Activated naive CD4-positive, alpha-beta T cell treated with anti-CD3 and anti-CD28 coated beads for 36 hours (primary cell): ENCODE data around the gene ARPC4. TPM values are rescaled to one million over a fixed set of nuclear protein-coding genes. Genes with fewer than 3 reads are reported as not detected.
"Not testable (repeated sequence)": the region's sequence is repeated elsewhere in the genome, so short reads cannot be mapped to it uniquely, and the experiment has no call there.

ENCODE experiments used
- CTCF ChIA-PET: fragments of 350-600 bp; sonication (Branson Sonifier 250); formaldehyde crosslinking; loops from one replicate; lab custom pipeline; 2021; ENCODE audit warnings: antibody characterized with exemption; lab: Charles Lee
- DNase-seq: peaks from one replicate; pipeline ENCODE4 v3.0.0-alpha.2; 2020
- H3K27ac Mint-ChIP-seq: one replicate; pipeline ENCODE4 v1.8.0; 2021; ENCODE audit warnings: mild to moderate bottlenecking, mixed read lengths
- H3K27me3 Mint-ChIP-seq: one replicate; pipeline ENCODE4 v1.8.0; 2021; ENCODE audit warnings: low read depth, mixed read lengths
- H3K36me3 Mint-ChIP-seq: one replicate; pipeline ENCODE4 v1.8.0; 2021; ENCODE audit warnings: low read depth, mixed read lengths
- H3K4me1 Mint-ChIP-seq: one replicate; pipeline ENCODE4 v1.8.0; 2021; ENCODE audit warnings: low read depth, mixed read lengths
- H3K4me3 Mint-ChIP-seq: one replicate; pipeline ENCODE4 v1.8.0; 2021; ENCODE audit warnings: mild to moderate bottlenecking, moderate library complexity, mixed read lengths
- H3K9me3 Mint-ChIP-seq: one replicate; pipeline ENCODE4 v1.8.0; 2021; ENCODE audit warnings: mixed read lengths
- intact Hi-C: fragments of 100-400 bp; cut with micrococcal nuclease; formaldehyde crosslinking; loops from one replicate; pipeline ENCODE4 v1.15.1; 2023
- total RNA-seq, 2 experiments: library from RNA; stranded (reverse); gene quantifications; one replicate each; pipeline ENCODE4 v1.2.3, GENCODE V29; 2021

Gene ARPC4
- total RNA-seq, 2 experiments from 2014 or later, result 141 to 144 TPM

DNA sequence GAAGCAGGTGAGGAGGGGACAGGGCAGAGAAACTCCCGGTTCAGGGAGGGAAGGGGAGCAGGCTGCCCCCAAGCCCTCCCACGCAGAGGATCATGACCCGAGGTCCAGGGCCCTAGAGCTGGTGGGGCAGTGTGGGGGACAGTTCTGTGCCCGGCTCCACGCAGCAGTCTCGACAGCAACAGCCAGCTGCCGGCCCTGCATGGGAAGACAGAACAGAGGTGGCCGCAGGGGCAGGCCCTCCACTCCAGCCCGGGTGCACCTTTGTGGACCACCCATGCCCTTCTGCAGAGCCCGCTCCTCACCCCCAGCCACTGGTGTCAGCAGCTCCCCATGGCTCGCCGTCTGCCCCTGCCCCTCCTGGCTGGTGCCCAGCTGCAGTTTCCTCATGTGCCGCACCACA lies 35.5 kb upstream of the ARPC4 start:
- CTCF ChIA-PET, result no interaction called here
- Mint-ChIP-seq H3K9me3 (no peaks in the 10 kb centered on the region), H3K27me3 (no peaks in the 10 kb centered on the region), H3K4me3 (no peak overlapping the region), H3K36me3 (peaks cover 51% of the 10 kb centered on the region), H3K27ac (no peak overlapping the region), H3K4me1 (peaks cover 13% of the 10 kb centered on the region)
- DNase-seq, result no peak
- intact Hi-C loops, result no loop called here

DNA sequence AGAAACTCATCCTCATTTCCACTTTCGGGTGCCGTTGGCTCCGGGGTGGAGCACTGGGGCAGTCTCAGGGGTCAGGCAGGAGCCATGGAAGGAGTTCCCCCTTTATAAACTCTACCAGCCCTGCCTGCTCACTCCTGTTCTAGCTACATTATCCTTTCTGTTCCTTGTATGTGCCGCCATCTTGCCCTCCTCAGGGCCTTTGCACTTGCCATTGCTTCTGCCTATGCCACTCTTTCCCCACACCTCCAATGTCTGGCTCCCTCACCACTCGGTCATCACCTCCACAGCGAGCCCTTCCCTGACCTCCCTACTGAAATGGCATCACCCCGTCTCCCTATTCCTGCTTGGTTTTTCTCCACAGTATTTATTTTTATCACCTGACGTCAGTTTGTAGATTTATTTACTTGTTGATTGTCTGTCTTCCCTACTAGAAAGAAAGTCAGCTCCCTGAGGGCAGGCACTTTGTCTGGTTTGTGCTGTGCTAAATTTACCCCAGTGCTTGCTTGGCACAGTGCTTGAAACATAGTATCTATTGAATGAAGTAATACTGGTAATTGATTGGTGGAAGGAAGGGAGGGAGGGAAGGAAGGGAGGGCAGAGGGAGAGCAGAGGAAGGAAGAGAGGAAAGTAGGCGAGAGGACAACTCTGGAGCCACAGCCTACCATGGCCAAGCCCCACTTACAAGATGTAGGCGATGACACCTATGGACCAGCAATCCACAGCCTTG lies 31.9 kb upstream of the ARPC4 start:
- Mint-ChIP-seq H3K36me3 (peaks cover 34% of the 10 kb centered on the region), H3K9me3 (no peaks in the 10 kb centered on the region), H3K4me1 (no peaks in the 10 kb centered on the region), H3K4me3 (no peak overlapping the region), H3K27ac (no peak overlapping the region), H3K27me3 (no peaks in the 10 kb centered on the region)
- no peak for DNase-seq
- CTCF ChIA-PET, result no interaction called here
- intact Hi-C loops, result no loop called here

DNA sequence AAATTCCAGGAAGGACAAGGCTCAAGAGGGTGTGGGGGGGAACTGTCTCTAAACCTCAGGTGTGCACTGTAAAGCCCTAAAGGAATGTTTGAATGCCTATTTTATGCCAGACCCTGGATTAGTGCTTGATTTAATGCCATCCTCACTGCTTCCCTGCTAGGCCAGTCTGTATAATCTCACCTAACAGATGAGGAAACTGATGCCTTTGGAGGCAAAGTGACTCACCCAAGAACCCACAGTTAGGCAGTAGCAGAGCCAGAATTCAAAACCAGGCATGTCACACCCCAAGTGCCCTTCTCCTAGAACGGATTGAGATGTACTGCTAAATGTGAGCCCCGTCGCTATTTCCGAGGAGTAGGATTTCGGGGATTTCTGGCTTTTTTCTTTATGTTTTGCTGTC lies 31.0 kb upstream of the ARPC4 start:
- no peak for DNase-seq

DNA sequence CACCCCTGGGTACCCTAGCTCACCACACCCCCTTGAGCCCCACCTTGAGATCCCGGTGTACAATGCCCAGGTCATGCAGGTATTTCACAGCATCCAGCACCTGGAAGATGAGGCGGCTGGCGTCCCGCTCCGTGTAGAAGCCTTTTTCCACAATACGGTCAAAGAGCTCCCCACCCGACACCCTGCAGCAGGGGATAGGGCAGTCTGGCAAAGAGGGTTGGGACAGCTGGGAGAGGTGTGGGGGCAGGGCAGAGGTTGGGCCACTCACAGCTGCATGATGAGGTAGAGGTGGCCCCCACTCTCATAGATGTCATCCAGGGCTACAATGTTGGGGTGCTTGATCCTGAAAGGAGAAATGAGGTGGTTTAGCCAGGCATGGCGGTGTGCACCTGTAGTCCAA lies 30.0 kb upstream of the ARPC4 start:
- Mint-ChIP-seq H3K36me3 (peaks cover 23% of the 10 kb centered on the region), H3K9me3 (no peaks in the 10 kb centered on the region), H3K27ac (no peak overlapping the region), H3K4me3 (no peak overlapping the region), H3K27me3 (no peaks in the 10 kb centered on the region), H3K4me1 (no peaks in the 10 kb centered on the region)
- CTCF ChIA-PET, result interaction anchor here (1.0 kb wide), 1 partner anchor 15 kb away, joined by 3 read pairs; no protein-coding TSS in a partner anchor
- DNase-seq, result no peak
- intact Hi-C loops, result no loop called here

More for the DNA sequence above, 31.0 kb upstream of the ARPC4 start:
- H3K4me1 Mint-ChIP-seq, result no peaks in the 10 kb centered on the region
- H3K4me3 Mint-ChIP-seq, result no peak overlapping the region
- H3K36me3 Mint-ChIP-seq, result peaks cover 27% of the 10 kb centered on the region
- intact Hi-C loops, result no loop called here
- H3K27ac Mint-ChIP-seq, result no peak overlapping the region
- H3K27me3 Mint-ChIP-seq, result no peaks in the 10 kb centered on the region
- CTCF ChIA-PET, result no interaction called here
- no peaks in the 10 kb centered on the region for H3K9me3 Mint-ChIP-seq

DNA sequence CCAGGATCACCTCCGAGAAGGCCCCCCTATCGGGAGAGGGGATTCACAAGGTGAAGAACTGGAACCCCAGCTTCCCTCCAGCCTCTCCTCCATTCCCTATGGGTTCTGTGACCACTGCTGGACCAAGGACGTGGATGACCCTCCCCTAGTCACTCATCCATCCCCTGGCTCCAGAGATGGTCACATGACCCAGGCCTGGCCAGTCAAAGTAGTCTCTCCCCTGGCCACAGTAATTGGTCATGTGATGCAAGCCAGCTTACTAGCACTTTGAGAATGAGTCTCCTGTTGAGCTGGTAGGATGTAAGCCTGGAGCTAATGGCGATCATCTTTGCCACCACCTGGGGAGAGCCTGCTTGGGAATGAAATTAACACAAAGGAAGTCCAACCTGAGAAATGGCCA lies 27.0 kb upstream of the ARPC4 start:
- H3K9me3 Mint-ChIP-seq, result no peaks in the 10 kb centered on the region
- H3K27ac Mint-ChIP-seq, result no peak overlapping the region
- intact Hi-C loops, result no loop called here

DNA sequence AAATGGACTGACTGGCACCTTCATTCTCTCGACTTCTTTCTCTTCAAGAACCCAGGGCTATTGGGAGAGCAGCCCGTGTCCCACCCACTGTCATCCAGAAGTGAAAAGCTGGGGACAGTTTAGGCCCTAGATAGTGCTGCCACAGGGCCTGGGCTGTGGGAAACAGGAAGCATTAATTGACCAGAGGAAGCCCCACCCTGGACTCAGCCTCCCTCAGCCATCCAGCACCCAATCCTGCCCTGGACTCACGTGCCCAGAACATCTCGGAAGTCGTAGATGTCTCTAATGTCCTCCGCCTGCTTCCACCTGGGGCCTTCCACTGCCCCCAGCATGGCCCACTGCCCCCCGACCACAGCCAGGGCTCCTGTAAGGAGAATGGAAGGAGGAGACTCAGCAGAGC lies 25.5 kb upstream of the ARPC4 start:
- Mint-ChIP-seq H3K36me3 (no peaks in the 10 kb centered on the region), H3K27me3 (no peaks in the 10 kb centered on the region), H3K27ac (no peak overlapping the region), H3K9me3 (no peaks in the 10 kb centered on the region), H3K4me1 (peaks cover 15% of the 10 kb centered on the region), H3K4me3 (no peak overlapping the region)
- no peak for DNase-seq
- intact Hi-C loops, result no loop called here
- CTCF ChIA-PET, result interaction anchor here (0.8 kb wide), 1 partner anchor 40 kb away, joined by 3 read pairs; no protein-coding TSS in a partner anchor

More for the DNA sequence above, 27.0 kb upstream of the ARPC4 start:
- H3K27me3 Mint-ChIP-seq, result no peaks in the 10 kb centered on the region
- CTCF ChIA-PET, result no interaction called here
- H3K4me1 Mint-ChIP-seq, result peaks cover 14% of the 10 kb centered on the region
- no peak overlapping the region for H3K4me3 Mint-ChIP-seq
- H3K36me3 Mint-ChIP-seq, result peaks cover 5% of the 10 kb centered on the region
- no peak for DNase-seq

DNA sequence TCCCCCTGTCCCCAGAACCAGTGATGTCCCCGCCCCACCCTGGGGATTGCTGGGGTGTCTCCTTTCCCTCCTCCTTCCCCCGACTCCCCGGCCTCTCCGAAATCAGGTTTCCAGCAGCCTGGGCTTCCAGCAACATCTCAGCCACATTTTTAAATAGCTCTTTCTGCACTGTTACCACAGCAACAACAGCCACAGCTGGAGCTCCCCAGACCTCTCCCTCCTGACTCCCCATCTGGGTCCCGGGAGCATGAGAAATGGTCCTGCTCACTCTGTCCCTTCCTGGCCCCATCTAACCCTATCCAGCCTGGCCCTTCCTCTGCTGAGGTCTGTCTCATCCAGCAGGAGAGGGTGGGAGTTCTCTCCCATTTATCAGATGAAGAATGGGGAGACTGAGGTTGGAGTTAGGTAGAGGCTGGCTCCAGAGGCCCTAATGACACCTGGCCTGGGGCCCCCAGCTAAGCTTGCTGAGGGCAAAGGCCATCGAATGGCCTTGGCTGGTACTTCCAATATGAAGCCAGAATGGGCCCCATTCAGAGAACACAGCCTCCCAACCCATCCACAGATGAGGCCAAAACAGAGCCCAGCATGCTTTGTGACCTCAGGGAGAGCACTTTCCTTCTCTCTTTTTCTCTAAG lies 24.6 kb upstream of the ARPC4 start:
- H3K27me3 Mint-ChIP-seq, result no peaks in the 10 kb centered on the region
- intact Hi-C loops, result no loop called here
- no peak overlapping the region for H3K4me3 Mint-ChIP-seq
- no peak overlapping the region for H3K27ac Mint-ChIP-seq
- no peaks in the 10 kb centered on the region for H3K36me3 Mint-ChIP-seq
- H3K4me1 Mint-ChIP-seq, result peaks cover 15% of the 10 kb centered on the region
- CTCF ChIA-PET, result interaction anchor here (0.8 kb wide), 1 partner anchor 39 kb away, joined by 3 read pairs; no protein-coding TSS in a partner anchor
- DNase-seq, result no peak
- H3K9me3 Mint-ChIP-seq, result no peaks in the 10 kb centered on the region

DNA sequence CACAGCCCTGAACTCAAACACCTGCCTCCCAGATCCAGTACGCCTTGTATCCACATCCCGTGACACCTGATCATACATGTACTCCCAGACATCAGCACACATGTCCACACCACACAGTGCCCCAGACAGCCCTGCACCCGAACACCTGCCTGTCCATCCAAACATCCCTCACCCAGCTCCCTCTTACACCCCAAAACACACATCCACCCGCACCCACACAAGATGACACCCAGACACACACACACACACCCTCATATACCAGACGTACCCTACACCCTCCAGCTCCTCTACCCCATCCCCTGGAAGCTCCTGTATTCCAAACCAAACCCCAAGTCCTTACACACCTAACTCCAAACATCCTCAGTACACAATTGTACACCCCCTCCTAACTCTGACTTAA lies 23.9 kb upstream of the ARPC4 start:
- no peak for DNase-seq
- Mint-ChIP-seq H3K27ac (peak overlapping the region; percentile 0), H3K36me3 (no peaks in the 10 kb centered on the region), H3K4me3 (peak overlapping the region; percentile 75), H3K9me3 (no peaks in the 10 kb centered on the region), H3K27me3 (no peaks in the 10 kb centered on the region), H3K4me1 (peaks cover 15% of the 10 kb centered on the region)
- intact Hi-C loops, result loop anchor here (1.0 kb wide), 1 partner anchor 9 kb away; no protein-coding TSS in a partner anchor
- CTCF ChIA-PET, result interaction anchor here (0.6 to 1.6 kb wide), 5 partner anchors 9 to 111 kb away, joined by 3 to 4 read pairs (median 3); no protein-coding TSS in a partner anchor

DNA sequence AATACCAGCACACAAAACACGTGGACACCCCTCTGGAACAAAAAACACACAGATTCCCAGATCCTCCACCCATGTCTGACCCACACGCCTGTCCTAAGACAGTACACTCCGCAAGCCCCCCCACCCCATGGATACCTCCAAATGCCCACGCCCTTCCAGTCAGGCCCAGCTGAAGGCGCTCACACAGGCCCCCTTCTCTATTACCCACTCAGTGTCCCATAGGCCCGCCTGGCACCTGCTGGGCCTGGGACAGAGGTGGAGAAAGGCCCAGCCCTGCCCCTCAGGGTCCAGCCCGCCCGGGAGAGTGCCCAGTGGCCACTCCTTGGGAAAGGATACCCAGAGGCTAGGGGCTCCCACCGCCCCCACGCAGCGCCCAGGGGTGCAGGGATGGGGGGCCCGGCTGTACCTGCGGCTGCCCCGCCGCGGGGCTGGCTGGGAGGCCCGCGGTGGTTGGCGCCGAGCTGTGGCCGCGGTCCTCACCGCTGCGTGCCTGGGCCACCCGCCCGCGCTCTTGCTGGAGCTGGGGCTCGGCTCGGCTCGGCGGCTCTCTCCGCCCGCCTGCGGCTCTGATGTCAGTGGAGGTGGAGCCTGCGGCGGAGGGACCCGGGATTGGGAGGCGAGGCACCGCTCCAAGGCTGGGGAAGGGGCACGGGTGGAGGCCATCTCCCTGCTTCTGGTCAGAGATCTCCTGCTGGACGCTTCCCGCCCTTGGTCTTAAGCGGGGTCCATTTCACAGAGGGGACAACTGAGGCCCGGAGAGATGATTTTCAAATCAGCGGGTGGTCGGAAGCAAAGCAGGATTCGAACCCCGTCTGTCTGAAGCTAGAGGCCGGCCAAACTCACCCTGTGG lies 23.2 kb upstream of the ARPC4 start, which contains the start of gene CAMK1:
CAMK1 (minus strand) TSS at position 522 of the 850 bp plus-strand sequence. CDS start 2,198 bp downstream, outside the sequence.
- intact Hi-C loops, result loop anchor here (1.0 kb wide), 1 partner anchor 9 kb away; no protein-coding TSS in a partner anchor
- CTCF ChIA-PET, result interaction anchor here (0.6 to 1.6 kb wide), 5 partner anchors 8 to 112 kb away, joined by 3 to 4 read pairs (median 3); no protein-coding TSS in a partner anchor
- peak within 1 kb of the TSS; percentile 0 for H3K27ac Mint-ChIP-seq
- peak; percentile 79 for DNase-seq
- H3K4me1 Mint-ChIP-seq, result peaks cover 15% of the 10 kb centered on the region
- no peaks in the 10 kb centered on the region for H3K36me3 Mint-ChIP-seq
- H3K27me3 Mint-ChIP-seq, result no peaks in the 10 kb centered on the region
- H3K4me3 Mint-ChIP-seq, result peak within 1 kb of the TSS; percentile 75
- no peaks in the 10 kb centered on the region for H3K9me3 Mint-ChIP-seq

DNA sequence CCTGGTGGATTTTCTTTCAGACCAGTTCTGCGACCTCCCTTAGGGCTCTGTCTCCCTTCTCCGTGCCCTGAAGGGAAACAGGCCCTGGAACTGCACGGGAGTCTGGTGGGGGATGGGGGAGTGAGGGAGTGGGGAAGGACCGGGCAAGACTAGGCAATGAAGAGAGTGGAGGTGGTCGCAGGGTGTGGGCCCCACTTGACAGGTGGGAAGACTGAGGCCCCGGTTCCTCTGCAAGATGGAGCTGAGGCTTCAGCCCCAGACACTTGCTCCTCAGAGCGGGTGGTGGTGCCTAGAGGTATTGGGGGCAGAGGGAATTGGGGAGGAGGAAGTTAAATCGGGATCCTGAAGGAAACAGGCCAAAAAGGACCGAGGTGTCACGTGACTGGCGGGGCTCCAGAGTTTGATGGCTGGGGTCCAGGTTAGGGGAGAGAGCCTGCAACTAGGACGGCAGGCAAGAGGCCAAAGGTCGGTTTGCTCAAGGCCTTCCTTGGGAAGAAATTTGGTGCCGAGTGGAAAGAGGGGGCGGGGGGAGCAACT lies 22.5 kb upstream of the ARPC4 start:
- no peaks in the 10 kb centered on the region for H3K27me3 Mint-ChIP-seq
- CTCF ChIA-PET, result interaction anchor here (1.6 kb wide), 1 partner anchor 38 kb away, joined by 4 read pairs; no protein-coding TSS in a partner anchor
- intact Hi-C loops, result no loop called here

DNA sequence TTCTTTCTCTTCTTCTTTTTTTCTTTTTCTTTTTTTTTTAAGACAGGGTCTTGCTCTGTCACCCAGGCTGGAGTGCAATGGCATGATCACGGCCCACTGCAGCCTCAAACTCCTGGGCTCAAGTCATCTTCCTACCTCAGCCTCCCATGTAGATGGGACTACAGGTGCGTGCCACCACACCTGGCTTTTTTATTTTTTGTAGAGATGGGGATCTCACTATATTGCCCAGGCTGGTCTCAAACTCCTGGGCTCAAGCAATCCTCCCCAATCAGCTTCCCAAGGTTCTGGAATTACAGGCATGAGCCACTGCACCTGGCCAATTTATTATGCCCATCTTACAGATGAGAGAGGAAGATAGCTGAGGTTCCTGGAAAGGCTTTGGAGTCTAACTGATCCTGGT lies 21.9 kb upstream of the ARPC4 start:
- DNase-seq, H3K4me3 Mint-ChIP-seq, intact Hi-C loops, H3K27me3 Mint-ChIP-seq, H3K27ac Mint-ChIP-seq, H3K9me3 Mint-ChIP-seq, H3K36me3 Mint-ChIP-seq: not testable (repeated sequence)
- CTCF ChIA-PET, result interaction anchor here (0.6 kb wide), 1 partner anchor 18 kb away, joined by 3 read pairs; no protein-coding TSS in a partner anchor
- H3K4me1 Mint-ChIP-seq, result peaks cover 17% of the 10 kb centered on the region

More for the DNA sequence above, 22.5 kb upstream of the ARPC4 start:
- H3K36me3 Mint-ChIP-seq, result no peaks in the 10 kb centered on the region
- no peaks in the 10 kb centered on the region for H3K9me3 Mint-ChIP-seq
- peaks cover 15% of the 10 kb centered on the region for H3K4me1 Mint-ChIP-seq
- H3K27ac Mint-ChIP-seq, result no peak overlapping the region
- peak overlapping the region; percentile 67 for H3K4me3 Mint-ChIP-seq
- DNase-seq, result no peak
